Kasumi-1 (cell line): Measurements from ENCODE around the gene FCRLB.
A peak's percentile ranks its signal among the peaks of the same experiment; 100 is the strongest.
"Not testable (repeated sequence)": the region's sequence is repeated elsewhere in the genome, so short reads cannot be mapped to it uniquely, and the experiment has no call there.

Experiments
- DNase-seq, 2 experiments: peaks; one replicate each; lab custom pipeline; 2025; lab: John Stamatoyannopoulos, UW

Gene FCRLB

GRCh38 chr1:161720422-161720821 lies 922 bp upstream of the FCRLB start:
- no peak for DNase-seq

GRCh38 chr1:161721738-161722343 lies 497 bp downstream of the FCRLB start:
- DNase-seq = peak; percentile 61 to 64

- DNase-seq = no peak
Measured at GRCh38 chr1:161722406-161722805, 1.1 kb downstream of the FCRLB start.

GRCh38 chr1:161723459-161724141 lies 2.3 kb downstream of the FCRLB start:
- DNase-seq = no peak

- DNase-seq = not testable (repeated sequence)
Measured at GRCh38 chr1:161725258-161725907, 4.0 kb downstream of the FCRLB start.

- peak; percentile 50 to 55 for DNase-seq
Measured at GRCh38 chr1:161725908-161726472, 4.6 kb downstream of the FCRLB start.

GRCh38 chr1:161726473-161727255 lies 5.3 kb downstream of the FCRLB start:
- peak; percentile 60 to 68 for DNase-seq

- no peak for DNase-seq
Measured at GRCh38 chr1:161727256-161727924, 6.0 kb downstream of the FCRLB start.

GRCh38 chr1:161728376-161729226 lies 7.3 kb downstream of the FCRLB start:
- no peak for DNase-seq

GRCh38 chr1:161730050-161730564 lies 8.8 kb downstream of the FCRLB start:
- DNase-seq = peak; percentile 13 to 24

GRCh38 chr1:161731241-161731640 lies 9.9 kb downstream of the FCRLB start:
- DNase-seq = no peak

- DNase-seq = no peak
Measured at GRCh38 chr1:161731981-161732718, 10.8 kb downstream of the FCRLB start.

GRCh38 chr1:161733526-161733925 lies 12.2 kb downstream of the FCRLB start:
- peak; percentile 49 to 50 for DNase-seq

GRCh38 chr1:161735837-161736236 lies 14.5 kb downstream of the FCRLB start:
- no peak for DNase-seq

- no peak for DNase-seq
Measured at GRCh38 chr1:161736335-161736969, 15.1 kb downstream of the FCRLB start.

- DNase-seq = no peak
Measured at GRCh38 chr1:161737625-161738024, 16.3 kb downstream of the FCRLB start.

- peak; percentile 84 to 85 for DNase-seq
Measured at GRCh38 chr1:161738627-161739287, 17.4 kb downstream of the FCRLB start.

GRCh38 chr1:161739865-161740566 lies 18.7 kb downstream of the FCRLB start:
- DNase-seq = no peak
